ENCODE data around the gene PRODH2. TPM values are rescaled to one million over a fixed set of nuclear protein-coding genes. Genes with fewer than 3 reads are reported as not detected.

The PRODH2 gene
- total and polyA plus RNA-seq, 2 of the 13 experiments (the other 11 are each of a cell fraction or from before 2014, with no cell fraction given), result 86.7 to 118 TPM

GRCh38 chr19:35812220-35813042 lies at the start of gene PRODH2 (continued):
- TF ChIP-seq NFKBIZ (CRISPR knock-in tag; IDR thresholded peaks at IDR 0.05) (no peak), STAT6 (CRISPR knock-in tag; IDR thresholded peaks at IDR 0.05; ENCODE audit: borderline replicate concordance) (no peak; the same call in 1 of the 2 replicates), YEATS4 (CRISPR knock-in tag; IDR thresholded peaks at IDR 0.05; ENCODE audit: borderline replicate concordance) (peak; percentile 55; the same call in 1 of the 2 replicates), ZNF343 (CRISPR knock-in tag; IDR thresholded peaks at IDR 0.05) (no peak), WIZ (CRISPR knock-in tag; IDR thresholded peaks at IDR 0.05) (no peak), TAF1 (CRISPR knock-in tag; IDR thresholded peaks at IDR 0.05) (peak; percentile 76), JUNB (CRISPR knock-in tag; IDR thresholded peaks at IDR 0.05; ENCODE audit: borderline replicate concordance) (no peak), FOSL1 (CRISPR knock-in tag; IDR thresholded peaks at IDR 0.05; ENCODE audit: borderline replicate concordance) (no peak), ZNF337 (CRISPR knock-in tag; IDR thresholded peaks at IDR 0.05; ENCODE audit: borderline replicate concordance, low read depth) (no peak), PHB2 (IDR thresholded peaks at IDR 0.05; ENCODE audit: partially characterized antibody) (no peak), RBM22 (optimal IDR thresholded peaks at IDR 0.05; ENCODE audit: low read length) (peak; percentile 20), JUN (CRISPR knock-in tag; IDR thresholded peaks at IDR 0.05) (no peak), ZNF761 (CRISPR knock-in tag; conservative IDR thresholded peaks at IDR 0.05) (peak; percentile 47; the same call in 1 of the 2 replicates), CBX5 (CRISPR knock-in tag; IDR thresholded peaks at IDR 0.05; ENCODE audit: borderline replicate concordance) (no peak), MEF2D (CRISPR knock-in tag; IDR thresholded peaks at IDR 0.05) (no peak), ARHGAP35 (CRISPR knock-in tag; IDR thresholded peaks at IDR 0.05; ENCODE audit: borderline replicate concordance) (0 out of 2 replicates have a peak, but pooled peaks have one; percentile 22)
- TF ChIP-seq, protein P1, sequence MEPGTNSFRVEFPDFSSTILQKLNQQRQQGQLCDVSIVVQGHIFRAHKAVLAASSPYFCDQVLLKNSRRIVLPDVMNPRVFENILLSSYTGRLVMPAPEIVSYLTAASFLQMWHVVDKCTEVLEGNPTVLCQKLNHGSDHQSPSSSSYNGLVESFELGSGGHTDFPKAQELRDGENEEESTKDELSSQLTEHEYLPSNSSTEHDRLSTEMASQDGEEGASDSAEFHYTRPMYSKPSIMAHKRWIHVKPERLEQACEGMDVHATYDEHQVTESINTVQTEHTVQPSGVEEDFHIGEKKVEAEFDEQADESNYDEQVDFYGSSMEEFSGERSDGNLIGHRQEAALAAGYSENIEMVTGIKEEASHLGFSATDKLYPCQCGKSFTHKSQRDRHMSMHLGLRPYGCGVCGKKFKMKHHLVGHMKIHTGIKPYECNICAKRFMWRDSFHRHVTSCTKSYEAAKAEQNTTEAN (CRISPR knock-in tag; conservative IDR thresholded peaks at IDR 0.05), result no peak
- TF ChIP-seq, protein P2, sequence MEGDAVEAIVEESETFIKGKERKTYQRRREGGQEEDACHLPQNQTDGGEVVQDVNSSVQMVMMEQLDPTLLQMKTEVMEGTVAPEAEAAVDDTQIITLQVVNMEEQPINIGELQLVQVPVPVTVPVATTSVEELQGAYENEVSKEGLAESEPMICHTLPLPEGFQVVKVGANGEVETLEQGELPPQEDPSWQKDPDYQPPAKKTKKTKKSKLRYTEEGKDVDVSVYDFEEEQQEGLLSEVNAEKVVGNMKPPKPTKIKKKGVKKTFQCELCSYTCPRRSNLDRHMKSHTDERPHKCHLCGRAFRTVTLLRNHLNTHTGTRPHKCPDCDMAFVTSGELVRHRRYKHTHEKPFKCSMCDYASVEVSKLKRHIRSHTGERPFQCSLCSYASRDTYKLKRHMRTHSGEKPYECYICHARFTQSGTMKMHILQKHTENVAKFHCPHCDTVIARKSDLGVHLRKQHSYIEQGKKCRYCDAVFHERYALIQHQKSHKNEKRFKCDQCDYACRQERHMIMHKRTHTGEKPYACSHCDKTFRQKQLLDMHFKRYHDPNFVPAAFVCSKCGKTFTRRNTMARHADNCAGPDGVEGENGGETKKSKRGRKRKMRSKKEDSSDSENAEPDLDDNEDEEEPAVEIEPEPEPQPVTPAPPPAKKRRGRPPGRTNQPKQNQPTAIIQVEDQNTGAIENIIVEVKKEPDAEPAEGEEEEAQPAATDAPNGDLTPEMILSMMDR (CRISPR knock-in tag; IDR thresholded peaks at IDR 0.05), result peak; percentile 69
- TF ChIP-seq, protein P3, sequence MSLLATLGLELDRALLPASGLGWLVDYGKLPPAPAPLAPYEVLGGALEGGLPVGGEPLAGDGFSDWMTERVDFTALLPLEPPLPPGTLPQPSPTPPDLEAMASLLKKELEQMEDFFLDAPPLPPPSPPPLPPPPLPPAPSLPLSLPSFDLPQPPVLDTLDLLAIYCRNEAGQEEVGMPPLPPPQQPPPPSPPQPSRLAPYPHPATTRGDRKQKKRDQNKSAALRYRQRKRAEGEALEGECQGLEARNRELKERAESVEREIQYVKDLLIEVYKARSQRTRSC (CRISPR knock-in tag; IDR thresholded peaks at IDR 0.05; ENCODE audit: low read depth), result no peak
